Measurements from ENCODE around the gene ZNF32. TPM values are rescaled to one million over a fixed set of nuclear protein-coding genes. Genes with fewer than 3 reads are reported as not detected.

Gene ZNF32
- total RNA-seq, 1 donor from 2014 or later = 51.1 TPM

Other genes with a start within 250 kb of the ZNF32 start
- 150 TPM for gene HNRNPF, start 239.7 kb downstream of the ZNF32 start, total RNA-seq
- gene ZNF487, start 211.8 kb downstream of the ZNF32 start, total RNA-seq = 4.2 TPM
- gene ZNF239, start 74.3 kb downstream of the ZNF32 start, total RNA-seq = 3.2 TPM
- gene ZNF485, start 42.4 kb downstream of the ZNF32 start, total RNA-seq = 5.4 TPM